Measurements from ENCODE around the gene GRK4.

GRK4 gene

DNA sequence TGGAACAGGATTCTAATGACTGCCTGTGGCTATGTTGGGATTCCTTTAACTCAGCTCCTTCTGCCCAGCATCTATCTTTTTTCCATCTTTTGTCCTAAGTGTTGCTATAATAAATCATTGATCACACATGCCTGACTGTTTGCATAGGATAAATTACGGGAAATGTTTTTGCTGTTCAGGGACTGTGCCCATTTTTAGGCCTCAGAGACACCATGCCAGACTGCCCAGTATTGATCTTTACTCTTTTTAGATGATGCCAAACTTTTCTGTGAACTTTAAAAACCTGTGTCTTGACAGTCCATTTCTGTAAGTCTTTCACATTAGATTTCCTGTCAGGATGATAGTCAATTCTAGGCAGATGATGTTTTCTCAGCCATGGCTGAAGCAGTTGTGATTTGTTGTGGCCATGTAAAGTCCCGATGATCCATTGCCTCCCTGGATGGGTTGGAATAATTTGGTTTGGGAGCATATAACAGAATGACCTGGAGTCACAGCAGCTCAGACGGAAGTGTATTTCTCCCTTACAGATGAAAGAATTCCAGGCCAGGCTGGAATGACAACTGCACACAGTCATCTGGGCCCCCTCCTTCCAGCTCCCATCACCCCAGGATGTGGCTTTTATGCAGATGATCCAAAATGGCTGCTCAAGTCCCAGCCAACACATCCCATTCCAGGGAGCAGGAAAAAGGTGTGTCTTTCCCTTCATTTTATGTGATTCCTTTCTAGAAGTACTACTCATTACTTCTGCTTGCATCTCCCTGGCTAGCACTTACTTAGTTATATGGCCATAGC, 107.5 kb downstream of the GRK4 start:
- no peak for DNase-seq (ENCODE audit: low read depth in 2 of 2)

- no peak for DNase-seq (ENCODE audit: low read depth in 2 of 2)
These were observed 108.4 kb downstream of the GRK4 start for GRCh38 chr4:3071811-3072210.

- no peak for DNase-seq (ENCODE audit: low read depth in 2 of 2)
These were observed 110.0 kb downstream of the GRK4 start for GRCh38 chr4:3073158-3074077.

- DNase-seq (ENCODE audit: low read depth in 2 of 2): peak; percentile 92 to 97
These were observed 110.9 kb downstream of the GRK4 start, which contains the start of the genes HTT and HTT-AS for GRCh38 chr4:3074078-3074845. Gene HTT (plus strand): TSS chr4:3074681. CDS start chr4:3074826, 145 bp downstream. Gene HTT-AS (minus strand): TSS chr4:3074538.

- DNase-seq (ENCODE audit: low read depth in 2 of 2): no peak
These were observed 111.7 kb downstream of the GRK4 start for GRCh38 chr4:3074846-3075651.

DNA sequence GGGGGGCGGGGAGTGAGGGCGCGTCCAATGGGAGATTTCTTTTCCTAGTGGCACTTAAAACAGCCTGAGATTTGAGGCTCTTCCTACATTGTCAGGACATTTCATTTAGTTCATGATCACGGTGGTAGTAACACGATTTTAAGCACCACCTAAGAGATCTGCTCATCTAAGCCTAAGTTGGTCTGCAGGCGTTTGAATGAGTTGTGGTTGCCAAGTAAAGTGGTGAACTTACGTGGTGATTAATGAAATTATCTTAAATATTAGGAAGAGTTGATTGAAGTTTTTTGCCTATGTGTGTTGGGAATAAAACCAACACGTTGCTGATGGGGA, 112.2 kb downstream of the GRK4 start:
- no peak for DNase-seq (ENCODE audit: low read depth in 2 of 2)

DNA sequence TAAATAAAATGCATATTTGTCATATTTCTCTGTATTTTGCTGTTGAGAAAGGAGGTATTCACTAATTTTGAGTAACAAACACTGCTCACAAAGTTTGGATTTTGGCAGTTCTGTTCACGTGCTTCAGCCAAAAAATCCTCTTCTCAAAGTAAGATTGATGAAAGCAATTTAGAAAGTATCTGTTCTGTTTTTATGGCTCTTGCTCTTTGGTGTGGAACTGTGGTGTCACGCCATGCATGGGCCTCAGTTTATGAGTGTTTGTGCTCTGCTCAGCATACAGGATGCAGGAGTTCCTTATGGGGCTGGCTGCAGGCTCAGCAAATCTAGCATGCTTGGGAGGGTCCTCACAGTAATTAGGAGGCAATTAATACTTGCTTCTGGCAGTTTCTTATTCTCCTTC, 114.4 kb downstream of the GRK4 start:
- DNase-seq (ENCODE audit: low read depth in 2 of 2): no peak

GRCh38 chr4:3079694-3080123, 116.3 kb downstream of the GRK4 start:
- DNase-seq (ENCODE audit: low read depth in 2 of 2): no peak

GRCh38 chr4:3082925-3083515, 119.6 kb downstream of the GRK4 start:
- DNase-seq (ENCODE audit: low read depth in 2 of 2): no peak

DNA sequence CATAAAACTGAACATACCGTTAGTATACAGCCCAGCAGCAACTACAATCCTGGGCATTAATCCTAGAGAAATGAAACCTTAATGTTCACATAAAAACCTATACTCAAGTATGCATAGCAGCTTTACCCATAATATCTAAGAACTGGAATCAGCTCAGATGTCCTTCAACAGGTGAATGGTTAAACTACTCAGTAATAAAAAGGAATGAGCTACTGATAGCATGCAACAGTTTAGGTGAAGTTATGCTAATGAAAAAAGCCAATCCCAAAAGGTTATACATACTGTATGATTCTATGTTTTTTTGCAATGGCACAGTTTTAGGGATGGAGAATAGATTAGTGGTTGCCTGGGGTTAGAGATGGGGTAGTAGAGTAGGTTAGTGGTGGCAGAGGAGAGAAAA, 120.4 kb downstream of the GRK4 start:
- DNase-seq (ENCODE audit: low read depth in 2 of 2): no peak

- no peak for DNase-seq (ENCODE audit: low read depth in 2 of 2)
These were observed 122.7 kb downstream of the GRK4 start for GRCh38 chr4:3085948-3086670.

DNA sequence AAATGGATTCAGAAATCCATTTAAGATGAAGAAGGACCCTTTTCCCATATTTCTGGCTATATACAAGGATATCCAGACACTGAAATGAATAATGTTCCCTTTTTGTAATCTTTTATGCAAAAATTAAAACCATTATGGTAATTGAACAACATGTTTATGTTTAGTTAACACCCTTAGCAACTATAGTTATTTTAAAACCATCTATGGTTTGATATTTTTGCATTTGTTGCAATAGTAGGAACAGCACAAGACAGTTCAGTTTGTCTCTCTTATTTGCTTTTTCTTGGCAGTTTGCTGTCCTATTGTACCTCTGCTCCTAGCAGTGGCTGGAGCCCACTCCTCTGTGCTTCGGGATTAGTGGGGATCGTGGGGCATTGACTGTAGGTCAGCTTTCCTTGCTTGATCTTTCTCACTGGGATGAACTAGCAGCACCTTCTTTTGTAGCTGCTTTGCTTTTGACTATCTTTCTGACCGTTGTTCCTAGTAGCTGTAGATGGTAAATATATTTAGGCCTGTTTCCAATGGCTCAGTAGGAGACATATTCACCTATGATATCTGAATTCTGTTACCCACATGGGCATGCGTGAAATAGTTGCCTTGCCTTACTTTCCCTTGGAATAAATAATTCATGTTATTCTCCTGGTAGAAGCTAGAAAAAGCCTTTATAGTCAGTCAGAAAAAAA, 123.9 kb downstream of the GRK4 start:
- DNase-seq (ENCODE audit: low read depth in 2 of 2): no peak

Data from stimulated activated CD8-positive, alpha-beta memory T cell treated with anti-CD3 and anti-CD28 coated beads, Interleukin-7, amount 100 ng/mL, for 1 hour (primary cell).